ENCODE measurements around the gene DNAJB1. TPM values are rescaled to one million over a fixed set of nuclear protein-coding genes. Genes with fewer than 3 reads are reported as not detected.

The DNAJB1 gene
- total and polyA plus RNA-seq, 2 of the 13 experiments (the other 11 are each of a cell fraction or from before 2014, with no cell fraction given), result 87.5 to 97.3 TPM

DNA sequence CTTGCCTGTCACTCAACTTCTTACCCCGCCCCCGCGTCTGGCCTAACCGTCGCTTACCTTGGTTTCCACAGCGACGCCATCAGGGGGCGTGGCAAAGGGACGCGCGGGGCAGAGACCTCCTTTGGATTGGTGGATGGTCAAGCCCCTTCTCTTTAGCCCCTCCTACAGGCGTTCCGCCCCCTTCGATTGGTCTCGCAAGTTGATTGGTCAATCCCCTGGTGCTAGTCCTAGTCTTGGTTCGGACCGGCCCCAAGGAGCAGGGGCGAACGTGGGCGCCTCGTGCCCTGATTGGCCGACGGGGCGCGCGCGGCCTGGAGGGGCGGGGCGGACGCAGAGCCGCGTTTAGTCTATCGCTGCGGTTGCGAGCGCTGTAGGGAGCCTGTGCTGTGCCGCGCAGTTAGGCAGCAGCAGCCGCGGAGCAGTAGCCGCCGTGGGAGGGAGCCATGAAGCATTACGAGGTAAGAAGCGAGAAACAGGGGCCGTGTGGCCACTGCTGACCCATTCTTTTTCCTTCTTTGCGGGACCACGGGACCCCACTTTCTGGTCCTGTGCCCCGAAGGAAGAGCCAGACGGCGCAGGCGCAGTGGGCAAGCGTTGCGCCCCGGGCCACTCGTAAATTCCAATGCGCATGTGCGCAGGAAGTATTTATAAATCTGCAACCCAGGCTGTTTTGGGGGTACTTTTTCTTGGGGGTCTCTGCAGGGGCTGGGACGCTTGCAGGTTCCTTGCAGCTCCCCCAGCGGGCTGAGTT lies 11.2 kb upstream of the DNAJB1 start, which contains the start of gene TECR (continued):
- TF ChIP-seq ZSCAN31 (CRISPR knock-in tag; IDR thresholded peaks at IDR 0.05; ENCODE audit: low read depth) (peak; percentile 85), SETDB1 (CRISPR knock-in tag; IDR thresholded peaks at IDR 0.05; ENCODE audit: borderline replicate concordance) (no peak), ZNF720 (CRISPR knock-in tag; IDR thresholded peaks at IDR 0.05) (no peak), ZNF207 (IDR thresholded peaks at IDR 0.05; ENCODE audit: borderline replicate concordance) (no peak), YEATS4 (CRISPR knock-in tag; IDR thresholded peaks at IDR 0.05; ENCODE audit: borderline replicate concordance) (0 out of 2 replicates have a peak, but pooled peaks have one; percentile 62), SRSF4 (IDR thresholded peaks at IDR 0.05; ENCODE audit: low read depth, low read length, poor library complexity, severe bottlenecking) (no peak), GTF2F1 (IDR thresholded peaks at IDR 0.05; ENCODE audit: low read length) (no peak), CBX1 (IDR thresholded peaks at IDR 0.05; ENCODE audit: low read depth) (peak; percentile 47), HOXD1 (CRISPR knock-in tag; IDR thresholded peaks at IDR 0.05) (no peak)
- TF ChIP-seq, protein P1, sequence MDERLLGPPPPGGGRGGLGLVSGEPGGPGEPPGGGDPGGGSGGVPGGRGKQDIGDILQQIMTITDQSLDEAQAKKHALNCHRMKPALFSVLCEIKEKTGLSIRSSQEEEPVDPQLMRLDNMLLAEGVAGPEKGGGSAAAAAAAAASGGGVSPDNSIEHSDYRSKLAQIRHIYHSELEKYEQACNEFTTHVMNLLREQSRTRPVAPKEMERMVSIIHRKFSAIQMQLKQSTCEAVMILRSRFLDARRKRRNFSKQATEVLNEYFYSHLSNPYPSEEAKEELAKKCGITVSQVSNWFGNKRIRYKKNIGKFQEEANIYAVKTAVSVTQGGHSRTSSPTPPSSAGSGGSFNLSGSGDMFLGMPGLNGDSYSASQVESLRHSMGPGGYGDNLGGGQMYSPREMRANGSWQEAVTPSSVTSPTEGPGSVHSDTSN (CRISPR knock-in tag; IDR thresholded peaks at IDR 0.05), result peak; percentile 91
- TF ChIP-seq, protein P2, sequence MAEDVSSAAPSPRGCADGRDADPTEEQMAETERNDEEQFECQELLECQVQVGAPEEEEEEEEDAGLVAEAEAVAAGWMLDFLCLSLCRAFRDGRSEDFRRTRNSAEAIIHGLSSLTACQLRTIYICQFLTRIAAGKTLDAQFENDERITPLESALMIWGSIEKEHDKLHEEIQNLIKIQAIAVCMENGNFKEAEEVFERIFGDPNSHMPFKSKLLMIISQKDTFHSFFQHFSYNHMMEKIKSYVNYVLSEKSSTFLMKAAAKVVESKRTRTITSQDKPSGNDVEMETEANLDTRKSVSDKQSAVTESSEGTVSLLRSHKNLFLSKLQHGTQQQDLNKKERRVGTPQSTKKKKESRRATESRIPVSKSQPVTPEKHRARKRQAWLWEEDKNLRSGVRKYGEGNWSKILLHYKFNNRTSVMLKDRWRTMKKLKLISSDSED (CRISPR knock-in tag; IDR thresholded peaks at IDR 0.05), result no peak
- TF ChIP-seq, protein P3, sequence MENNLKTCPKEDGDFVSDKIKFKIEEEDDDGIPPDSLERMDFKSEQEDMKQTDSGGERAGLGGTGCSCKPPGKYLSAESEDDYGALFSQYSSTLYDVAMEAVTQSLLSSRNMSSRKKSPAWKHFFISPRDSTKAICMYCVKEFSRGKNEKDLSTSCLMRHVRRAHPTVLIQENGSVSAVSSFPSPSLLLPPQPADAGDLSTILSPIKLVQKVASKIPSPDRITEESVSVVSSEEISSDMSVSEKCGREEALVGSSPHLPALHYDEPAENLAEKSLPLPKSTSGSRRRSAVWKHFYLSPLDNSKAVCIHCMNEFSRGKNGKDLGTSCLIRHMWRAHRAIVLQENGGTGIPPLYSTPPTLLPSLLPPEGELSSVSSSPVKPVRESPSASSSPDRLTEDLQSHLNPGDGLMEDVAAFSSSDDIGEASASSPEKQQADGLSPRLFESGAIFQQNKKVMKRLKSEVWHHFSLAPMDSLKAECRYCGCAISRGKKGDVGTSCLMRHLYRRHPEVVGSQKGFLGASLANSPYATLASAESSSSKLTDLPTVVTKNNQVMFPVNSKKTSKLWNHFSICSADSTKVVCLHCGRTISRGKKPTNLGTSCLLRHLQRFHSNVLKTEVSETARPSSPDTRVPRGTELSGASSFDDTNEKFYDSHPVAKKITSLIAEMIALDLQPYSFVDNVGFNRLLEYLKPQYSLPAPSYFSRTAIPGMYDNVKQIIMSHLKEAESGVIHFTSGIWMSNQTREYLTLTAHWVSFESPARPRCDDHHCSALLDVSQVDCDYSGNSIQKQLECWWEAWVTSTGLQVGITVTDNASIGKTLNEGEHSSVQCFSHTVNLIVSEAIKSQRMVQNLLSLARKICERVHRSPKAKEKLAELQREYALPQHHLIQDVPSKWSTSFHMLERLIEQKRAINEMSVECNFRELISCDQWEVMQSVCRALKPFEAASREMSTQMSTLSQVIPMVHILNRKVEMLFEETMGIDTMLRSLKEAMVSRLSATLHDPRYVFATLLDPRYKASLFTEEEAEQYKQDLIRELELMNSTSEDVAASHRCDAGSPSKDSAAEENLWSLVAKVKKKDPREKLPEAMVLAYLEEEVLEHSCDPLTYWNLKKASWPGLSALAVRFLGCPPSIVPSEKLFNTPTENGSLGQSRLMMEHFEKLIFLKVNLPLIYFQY (CRISPR knock-in tag; IDR thresholded peaks at IDR 0.05; ENCODE audit: borderline replicate concordance), result peak; percentile 18; the same call in 1 of the 2 replicates
- TF ChIP-seq, protein P4, sequence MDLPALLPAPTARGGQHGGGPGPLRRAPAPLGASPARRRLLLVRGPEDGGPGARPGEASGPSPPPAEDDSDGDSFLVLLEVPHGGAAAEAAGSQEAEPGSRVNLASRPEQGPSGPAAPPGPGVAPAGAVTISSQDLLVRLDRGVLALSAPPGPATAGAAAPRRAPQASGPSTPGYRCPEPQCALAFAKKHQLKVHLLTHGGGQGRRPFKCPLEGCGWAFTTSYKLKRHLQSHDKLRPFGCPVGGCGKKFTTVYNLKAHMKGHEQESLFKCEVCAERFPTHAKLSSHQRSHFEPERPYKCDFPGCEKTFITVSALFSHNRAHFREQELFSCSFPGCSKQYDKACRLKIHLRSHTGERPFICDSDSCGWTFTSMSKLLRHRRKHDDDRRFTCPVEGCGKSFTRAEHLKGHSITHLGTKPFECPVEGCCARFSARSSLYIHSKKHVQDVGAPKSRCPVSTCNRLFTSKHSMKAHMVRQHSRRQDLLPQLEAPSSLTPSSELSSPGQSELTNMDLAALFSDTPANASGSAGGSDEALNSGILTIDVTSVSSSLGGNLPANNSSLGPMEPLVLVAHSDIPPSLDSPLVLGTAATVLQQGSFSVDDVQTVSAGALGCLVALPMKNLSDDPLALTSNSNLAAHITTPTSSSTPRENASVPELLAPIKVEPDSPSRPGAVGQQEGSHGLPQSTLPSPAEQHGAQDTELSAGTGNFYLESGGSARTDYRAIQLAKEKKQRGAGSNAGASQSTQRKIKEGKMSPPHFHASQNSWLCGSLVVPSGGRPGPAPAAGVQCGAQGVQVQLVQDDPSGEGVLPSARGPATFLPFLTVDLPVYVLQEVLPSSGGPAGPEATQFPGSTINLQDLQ (CRISPR knock-in tag; IDR thresholded peaks at IDR 0.05), result no peak
- TF ChIP-seq, protein P5, sequence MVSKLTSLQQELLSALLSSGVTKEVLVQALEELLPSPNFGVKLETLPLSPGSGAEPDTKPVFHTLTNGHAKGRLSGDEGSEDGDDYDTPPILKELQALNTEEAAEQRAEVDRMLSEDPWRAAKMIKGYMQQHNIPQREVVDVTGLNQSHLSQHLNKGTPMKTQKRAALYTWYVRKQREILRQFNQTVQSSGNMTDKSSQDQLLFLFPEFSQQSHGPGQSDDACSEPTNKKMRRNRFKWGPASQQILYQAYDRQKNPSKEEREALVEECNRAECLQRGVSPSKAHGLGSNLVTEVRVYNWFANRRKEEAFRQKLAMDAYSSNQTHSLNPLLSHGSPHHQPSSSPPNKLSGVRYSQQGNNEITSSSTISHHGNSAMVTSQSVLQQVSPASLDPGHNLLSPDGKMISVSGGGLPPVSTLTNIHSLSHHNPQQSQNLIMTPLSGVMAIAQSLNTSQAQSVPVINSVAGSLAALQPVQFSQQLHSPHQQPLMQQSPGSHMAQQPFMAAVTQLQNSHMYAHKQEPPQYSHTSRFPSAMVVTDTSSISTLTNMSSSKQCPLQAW (CRISPR knock-in tag; IDR thresholded peaks at IDR 0.05), result peak; percentile 89
- TF ChIP-seq, protein P6, sequence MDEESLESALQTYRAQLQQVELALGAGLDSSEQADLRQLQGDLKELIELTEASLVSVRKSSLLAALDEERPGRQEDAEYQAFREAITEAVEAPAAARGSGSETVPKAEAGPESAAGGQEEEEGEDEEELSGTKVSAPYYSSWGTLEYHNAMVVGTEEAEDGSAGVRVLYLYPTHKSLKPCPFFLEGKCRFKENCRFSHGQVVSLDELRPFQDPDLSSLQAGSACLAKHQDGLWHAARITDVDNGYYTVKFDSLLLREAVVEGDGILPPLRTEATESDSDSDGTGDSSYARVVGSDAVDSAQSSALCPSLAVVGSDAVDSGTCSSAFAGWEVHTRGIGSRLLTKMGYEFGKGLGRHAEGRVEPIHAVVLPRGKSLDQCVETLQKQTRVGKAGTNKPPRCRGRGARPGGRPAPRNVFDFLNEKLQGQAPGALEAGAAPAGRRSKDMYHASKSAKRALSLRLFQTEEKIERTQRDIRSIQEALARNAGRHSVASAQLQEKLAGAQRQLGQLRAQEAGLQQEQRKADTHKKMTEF (CRISPR knock-in tag; IDR thresholded peaks at IDR 0.05), result peak; percentile 76
